Sigmoid colon (tissue), 3 donors: ENCODE measurements around the gene NTPCR.

Experiments
- CTCF ChIP-seq, 4 experiments: fragments of 450-650 bp in 3 of 4; fragments of 200-600 bp in 1 of 4; IDR thresholded peaks; one replicate each; pipeline ENCODE4 v1.5.1; 2016 to 2019; ENCODE audit warnings: antibody characterized with exemption in 4 of 4, mild to moderate bottlenecking in 3 of 4, moderate library complexity in 2 of 4
- POLR2A ChIP-seq, 2 donors: fragments of 450-650 bp; IDR thresholded peaks; one replicate each; pipeline ENCODE4 v1.6.1; 2016; ENCODE audit warnings: antibody characterized with exemption in 2 of 2, mild to moderate bottlenecking in 2 of 2, moderate library complexity in 2 of 2

GRCh38 chr1:232915212-232915611 lies 35.2 kb upstream of the NTPCR start:
- TF ChIP-seq CTCF (IDR thresholded peaks at IDR 0.05) (no peak), POLR2A (IDR thresholded peaks at IDR 0.05) (no peak)
